HepG2 (cell line): ENCODE measurements around the gene TULP4.

Experiments
- BORCS8-MEF2B ChIP-seq: sonication (generic); formaldehyde crosslinking; IDR thresholded peaks from 2 replicates; pipeline ENCODE4 v1.8.0; 2022; ENCODE audit warnings: mild to moderate bottlenecking, missing genetic modification reagents
- EP300 ChIP-seq, 3 experiments: sonication (generic) in 1 of 3; formaldehyde crosslinking in 1 of 3; IDR thresholded peaks; 2 replicates each; pipeline versions ENCODE4 v1.5.1 to v1.6.1; 2011 to 2020; ENCODE audit warnings: low read depth in 2 of 3, low read length in 2 of 3, borderline replicate concordance in 1 of 3, improper control_type of control experiment in 1 of 3, mild to moderate bottlenecking in 1 of 3, missing genetic modification reagents in 1 of 3, moderate library complexity in 1 of 3
- EZH2 ChIP-seq: conservative IDR thresholded peaks from 2 replicates; pipeline ENCODE4 v1.6.1; 2012; ENCODE audit warnings: mild to moderate bottlenecking, low read depth, low read length, moderate library complexity
- FOXK2 ChIP-seq: fragments of 450-650 bp; IDR thresholded peaks from 2 replicates; pipeline ENCODE4 v1.6.1; 2016
- MAX ChIP-seq: IDR thresholded peaks from 2 replicates; pipeline ENCODE4 v1.6.1; 2012; ENCODE audit warnings: inconsistent platforms
- NBN ChIP-seq: fragments of 450-650 bp; conservative IDR thresholded peaks from 2 replicates; pipeline ENCODE4 v1.6.1; 2017
- NR3C1 ChIP-seq: sonication (generic); formaldehyde crosslinking; IDR thresholded peaks from 2 replicates; pipeline ENCODE4 v1.4.0; 2020; ENCODE audit warnings: missing genetic modification reagents
- PHF21A ChIP-seq: sonication (generic); formaldehyde crosslinking; IDR thresholded peaks from 2 replicates; pipeline ENCODE4 v1.5.0; 2020; ENCODE audit warnings: mild to moderate bottlenecking, missing genetic modification reagents
- POLR2A ChIP-seq, 2 experiments: IDR thresholded peaks; 2 replicates each; pipeline ENCODE4 v1.6.1; 2011; ENCODE audit warnings: low read depth in 2 of 2, low read length in 2 of 2, mild to moderate bottlenecking in 1 of 2, moderate library complexity in 1 of 2; ENCODE audit not compliant: insufficient read depth in 1 of 2
- TOPORS ChIP-seq: sonication (generic); formaldehyde crosslinking; IDR thresholded peaks from 2 replicates; pipeline ENCODE4 v1.8.0; 2023; ENCODE audit warnings: mild to moderate bottlenecking, missing genetic modification reagents
- ZFX ChIP-seq: sonication (generic); formaldehyde crosslinking; IDR thresholded peaks from 2 replicates; pipeline ENCODE4 v1.4.0; 2020; ENCODE audit warnings: mild to moderate bottlenecking, low read depth, missing genetic modification reagents, moderate library complexity
- ZNF138 ChIP-seq: sonication (generic); formaldehyde crosslinking; IDR thresholded peaks from 2 replicates; pipeline ENCODE4 v1.5.0; 2020; ENCODE audit warnings: mild to moderate bottlenecking, low read depth, missing genetic modification reagents
- ZNF180 ChIP-seq: sonication (generic); formaldehyde crosslinking; IDR thresholded peaks from 2 replicates; pipeline ENCODE4 v1.4.0; 2020; ENCODE audit warnings: low read depth, missing genetic modification reagents, borderline replicate concordance
- ZNF761 ChIP-seq: sonication (generic); formaldehyde crosslinking; conservative IDR thresholded peaks from 2 replicates; pipeline ENCODE4 v1.4.0; 2020; ENCODE audit warnings: mild to moderate bottlenecking, missing genetic modification reagents

GRCh38 chr6:158489441-158489840 is 177.2 kb downstream of the TULP4 start:
- TF ChIP-seq PHF21A (CRISPR knock-in tag) = no peak
- TF ChIP-seq NBN = no peak
- TF ChIP-seq ZNF180 (CRISPR knock-in tag) = no peak
- TF ChIP-seq MAX = no peak
- TF ChIP-seq FOXK2 = no peak
- TF ChIP-seq ZNF138 = no peak
- no peak for TF ChIP-seq POLR2A (IDR thresholded peaks at IDR 0.05; ENCODE audit: insufficient read depth in 1 of 2, low read depth in 2 of 2, low read length in 2 of 2)
- TF ChIP-seq EP300 (IDR thresholded peaks at IDR 0.05; ENCODE audit: low read depth in 2 of 2, low read length in 2 of 2) = no peak
- no peak for TF ChIP-seq EP300 (CRISPR knock-in tag; IDR thresholded peaks at IDR 0.05; ENCODE audit: borderline replicate concordance)
- TF ChIP-seq ZFX (CRISPR knock-in tag) = no peak
- TF ChIP-seq BORCS8-MEF2B (CRISPR knock-in tag) = no peak
- TF ChIP-seq ZNF761 (CRISPR knock-in tag) = no peak
- TF ChIP-seq NR3C1 (CRISPR knock-in tag) = no peak
- TF ChIP-seq TOPORS (CRISPR knock-in tag) = no peak
- no peak for TF ChIP-seq EZH2
